Thyroid gland (tissue), 4 donors: ENCODE data around the gene LEMD1. TPM values are rescaled to one million over a fixed set of nuclear protein-coding genes. Genes with fewer than 3 reads are reported as not detected.
"Not testable (repeated sequence)": the region's sequence is repeated elsewhere in the genome, so short reads cannot be mapped to it uniquely, and the experiment has no call there.

Experiments used
- DNase-seq, 2 donors: peaks; one replicate each; pipeline ENCODE4 v3.0.0-alpha.2; 2019
- H3K27ac ChIP-seq, 3 donors: fragments of 200-600 bp; sonication (generic); 1 replicate in 2 of 3; 2 replicates in 1 of 3; pipeline ENCODE4 v1.5.1; 2016 to 2019; ENCODE audit warnings: mild to moderate bottlenecking in 1 of 3, moderate library complexity in 1 of 3
- H3K27me3 ChIP-seq: fragments of 200-600 bp; sonication (generic); one replicate; pipeline ENCODE4 v1.5.1; 2019
- H3K36me3 ChIP-seq, 2 donors: fragments of 200-600 bp; sonication (generic); one replicate each; pipeline ENCODE4 v1.5.1; 2016 to 2019
- H3K4me1 ChIP-seq, 2 donors: fragments of 200-600 bp; sonication (generic); one replicate each; pipeline ENCODE4 v1.5.1; 2017 to 2019
- H3K4me3 ChIP-seq, 3 donors: fragments of 200-600 bp; sonication (generic); replicated peaks in 1 of 3; 1 replicate in 2 of 3; 2 replicates in 1 of 3; pipeline ENCODE4 v1.5.1; 2016; ENCODE audit warnings: mild to moderate bottlenecking in 1 of 3
- H3K9me3 ChIP-seq: fragments of 200-600 bp; sonication (generic); one replicate; pipeline ENCODE4 v1.5.1; 2017
- CTCF ChIP-seq, 6 experiments: fragments of 200-600 bp in 3 of 6; fragments of 450-650 bp in 3 of 6; sonication (generic) in 3 of 6; IDR thresholded peaks; one replicate each; pipeline ENCODE4 v1.5.1; 2016 to 2019; ENCODE audit warnings: antibody characterized with exemption in 6 of 6, mild to moderate bottlenecking in 2 of 6, inconsistent platforms in 1 of 6, moderate library complexity in 1 of 6
- POLR2A ChIP-seq, 2 donors: fragments of 450-650 bp; IDR thresholded peaks; one replicate each; pipeline ENCODE4 v1.6.1; 2017; ENCODE audit warnings: antibody characterized with exemption in 2 of 2, mild to moderate bottlenecking in 2 of 2, moderate library complexity in 1 of 2
- WGBS, 2 donors: methylation state at CpG; one replicate each; pipeline ENCODE4 v1.1.5; 2017; 5-methylcytosine and 5-hydroxymethylcytosine counted together
- intact Hi-C: fragments of 100-400 bp; cut with DNase I; formaldehyde crosslinking; loops from one replicate; pipeline ENCODE4 v1.15.1; 2023
- total RNA-seq, 4 donors: library from RNA; depleted of rRNA; stranded (reverse); fragments of >200 nt; gene quantifications; one replicate each; pipeline ENCODE4 v1.2.3, GENCODE V29; 2016

LEMD1 gene
- total RNA-seq, 4 donors from 2014 or later = 0.67 to 7.3 (median 6.0) TPM

GRCh38 chr1:205410581-205411298 is 11.1 kb downstream of the LEMD1 start:
- Histone ChIP-seq H3K36me3 (no peaks in the 10 kb centered on the region), H3K4me1 (no peaks in the 10 kb centered on the region), H3K4me3 (no peak overlapping the region), H3K27ac (no peak overlapping the region), H3K9me3 (no peaks in the 10 kb centered on the region), H3K27me3 (no peaks in the 10 kb centered on the region)
- no peak for DNase-seq
- TF ChIP-seq POLR2A (IDR thresholded peaks at IDR 0.05) = no peak
- no peak for TF ChIP-seq CTCF (IDR thresholded peaks at IDR 0.05)
- intact Hi-C loops = no loop called here
- WGBS, 2 donors = 88% methylated on average over 5 of the region's 5 CpGs

- H3K4me1 ChIP-seq = no peaks in the 10 kb centered on the region
- no peak overlapping the region for H3K4me3 ChIP-seq
- H3K9me3 ChIP-seq = no peaks in the 10 kb centered on the region
- TF ChIP-seq CTCF (IDR thresholded peaks at IDR 0.05) = no peak
- no peak for TF ChIP-seq POLR2A (IDR thresholded peaks at IDR 0.05)
- H3K36me3 ChIP-seq = no peaks in the 10 kb centered on the region
- no peak overlapping the region for H3K27ac ChIP-seq
- DNase-seq = no peak
- no peaks in the 10 kb centered on the region for H3K27me3 ChIP-seq
- intact Hi-C loops = no loop called here
- 82 to 89% methylated on average over 5 of the region's 5 CpGs for WGBS, 2 donors
Observed at GRCh38 chr1:205407970-205408369, 13.9 kb downstream of the LEMD1 start.

- DNase-seq, H3K4me1 ChIP-seq, H3K27ac ChIP-seq, intact Hi-C loops, H3K4me3 ChIP-seq, H3K36me3 ChIP-seq, H3K27me3 ChIP-seq, H3K9me3 ChIP-seq: not testable (repeated sequence)
- 60 to 94% methylated on average over 2 to 8 of the region's 12 CpGs for WGBS, 2 donors
Observed at GRCh38 chr1:205406252-205406651, 15.6 kb downstream of the LEMD1 start.

- DNase-seq, H3K27me3 ChIP-seq, H3K27ac ChIP-seq, H3K4me3 ChIP-seq, H3K9me3 ChIP-seq, intact Hi-C loops, H3K36me3 ChIP-seq, H3K4me1 ChIP-seq: not testable (repeated sequence)
- WGBS, 2 donors = 76 to 95% methylated on average over 3 of the region's 3 CpGs
Observed at GRCh38 chr1:205404484-205404883, 17.4 kb downstream of the LEMD1 start.

GRCh38 chr1:205398586-205398985 is 23.3 kb downstream of the LEMD1 start:
- DNase-seq = no peak
- 87 to 88% methylated on average over 4 of the region's 4 CpGs for WGBS, 2 donors
- intact Hi-C loops = loop anchor here (5.0 kb wide), 1 partner anchor 89 kb away; no protein-coding TSS in a partner anchor

More at GRCh38 chr1:205398586-205398985, 23.3 kb downstream of the LEMD1 start:
- Histone ChIP-seq H3K36me3 (no peaks in the 10 kb centered on the region), H3K4me1 (no peaks in the 10 kb centered on the region), H3K27me3 (no peaks in the 10 kb centered on the region), H3K9me3 (no peaks in the 10 kb centered on the region), H3K4me3 (no peak overlapping the region), H3K27ac (no peak overlapping the region)
- no peak for TF ChIP-seq POLR2A (IDR thresholded peaks at IDR 0.05)
- no peak for TF ChIP-seq CTCF (IDR thresholded peaks at IDR 0.05)
